Ovary (tissue), 3 donors: ENCODE data around the gene GALNTL6.

Source experiments
- EP300 ChIP-seq: sonication (generic); formaldehyde crosslinking; IDR thresholded peaks from one replicate; pipeline ENCODE4 v1.6.1; 2017; ENCODE audit warnings: antibody characterized with exemption
- POLR2A ChIP-seq: fragments of 450-650 bp; IDR thresholded peaks from one replicate; pipeline ENCODE4 v1.6.1; 2017; ENCODE audit warnings: antibody characterized with exemption, mild to moderate bottlenecking, moderate library complexity
- TF ChIP-seq, protein P1 (sequence below), 3 donors: fragments of 450-650 bp in 2 of 3; fragments of 200-600 bp in 1 of 3; IDR thresholded peaks; one replicate each; pipeline versions ENCODE4 v1.5.1 to v1.8.0; 2016 to 2022; ENCODE audit warnings: antibody characterized with exemption in 3 of 3, mild to moderate bottlenecking in 1 of 3
- donor health status: DM: no; HTN: no; CAD: no.

DNA sequence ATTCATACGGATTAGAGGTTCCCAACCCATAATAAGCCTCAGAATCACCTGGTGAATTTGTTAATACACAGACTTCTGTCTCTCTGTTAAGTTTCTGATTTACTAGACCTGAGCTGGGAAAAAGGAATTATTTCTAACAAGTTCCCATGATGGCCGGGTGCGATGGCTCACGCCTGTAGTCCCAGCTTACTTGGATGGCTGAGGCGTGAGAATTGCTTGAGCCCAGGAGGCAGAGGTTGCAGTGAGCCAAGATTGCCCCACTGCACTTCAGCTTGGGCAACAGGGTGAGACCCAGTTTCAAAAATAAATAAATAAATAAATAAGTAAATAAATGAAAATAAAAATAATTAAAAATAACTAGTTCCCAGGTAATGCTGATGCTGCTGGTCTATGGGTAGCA, 412.3 kb downstream of the GALNTL6 start:
- TF ChIP-seq, protein P1, sequence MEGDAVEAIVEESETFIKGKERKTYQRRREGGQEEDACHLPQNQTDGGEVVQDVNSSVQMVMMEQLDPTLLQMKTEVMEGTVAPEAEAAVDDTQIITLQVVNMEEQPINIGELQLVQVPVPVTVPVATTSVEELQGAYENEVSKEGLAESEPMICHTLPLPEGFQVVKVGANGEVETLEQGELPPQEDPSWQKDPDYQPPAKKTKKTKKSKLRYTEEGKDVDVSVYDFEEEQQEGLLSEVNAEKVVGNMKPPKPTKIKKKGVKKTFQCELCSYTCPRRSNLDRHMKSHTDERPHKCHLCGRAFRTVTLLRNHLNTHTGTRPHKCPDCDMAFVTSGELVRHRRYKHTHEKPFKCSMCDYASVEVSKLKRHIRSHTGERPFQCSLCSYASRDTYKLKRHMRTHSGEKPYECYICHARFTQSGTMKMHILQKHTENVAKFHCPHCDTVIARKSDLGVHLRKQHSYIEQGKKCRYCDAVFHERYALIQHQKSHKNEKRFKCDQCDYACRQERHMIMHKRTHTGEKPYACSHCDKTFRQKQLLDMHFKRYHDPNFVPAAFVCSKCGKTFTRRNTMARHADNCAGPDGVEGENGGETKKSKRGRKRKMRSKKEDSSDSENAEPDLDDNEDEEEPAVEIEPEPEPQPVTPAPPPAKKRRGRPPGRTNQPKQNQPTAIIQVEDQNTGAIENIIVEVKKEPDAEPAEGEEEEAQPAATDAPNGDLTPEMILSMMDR (IDR thresholded peaks at IDR 0.05), result no peak
- no peak for TF ChIP-seq EP300
- no peak for TF ChIP-seq POLR2A
